ENCODE data around the gene AKAP13. TPM values are rescaled to one million over a fixed set of nuclear protein-coding genes. Genes with fewer than 3 reads are reported as not detected.

Gene AKAP13
- total and polyA plus RNA-seq, 2 of the 13 experiments (the other 11 are each of a cell fraction or from before 2014, with no cell fraction given) = 6.7 to 27.1 TPM

DNA sequence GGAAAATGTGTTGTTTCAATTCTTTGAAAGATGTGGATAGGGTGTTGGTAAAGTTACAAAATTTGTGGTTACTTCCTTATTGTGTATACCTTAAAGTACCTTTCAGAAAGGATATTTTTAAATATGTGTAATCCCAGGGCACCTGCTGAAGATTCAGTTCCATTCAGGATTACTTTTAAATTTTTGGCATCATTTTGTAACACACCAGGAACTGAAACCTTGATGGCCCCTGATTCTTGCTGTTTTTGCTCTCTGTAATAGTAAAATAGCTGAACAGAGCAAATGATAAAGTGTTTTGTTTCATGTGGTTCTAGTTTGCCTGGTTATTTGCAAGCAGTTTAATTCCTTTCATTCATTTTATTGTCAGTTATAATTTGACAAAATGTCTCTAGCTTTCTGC lies 253.5 kb downstream of the AKAP13 start:
- Histone ChIP-seq H3K4me2 (ENCODE audit: low read depth, low read length) (no peak overlapping the region), H3K79me2 (ENCODE audit: insufficient read depth, low read length) (no peaks in the 10 kb centered on the region), H3K4me1 (ENCODE audit: insufficient read depth, low read length) (peaks cover 5% of the 10 kb centered on the region), H3K4me3 (replicated peaks in 1 of 3; ENCODE audit: insufficient read depth in 1 of 3, low read depth in 2 of 3, low read length in 3 of 3) (no peak overlapping the region), H3K27ac (ENCODE audit: extremely low read length, insufficient read depth, low read length) (no peak overlapping the region), H3K9ac (ENCODE audit: insufficient read depth, low read depth, low read length) (no peak overlapping the region), H2AFZ (ENCODE audit: low read length) (no peak overlapping the region), H3K36me3 (replicated peaks in 1 of 2; ENCODE audit: control insufficient read depth in 1 of 2, insufficient read depth in 2 of 2, low read length in 2 of 2) (no peaks in the 10 kb centered on the region), H3K9me3 (ENCODE audit: low read length) (no peaks in the 10 kb centered on the region), H3K27me3 (ENCODE audit: control insufficient read depth in 1 of 2, insufficient read depth in 2 of 2, low read length in 2 of 2) (no peaks in the 10 kb centered on the region), H4K20me1 (ENCODE audit: insufficient read depth, low read length) (no peaks in the 10 kb centered on the region)
- no peak for DNase-seq (ENCODE audit: low spot score)
- no TSS peak for BruUV-seq (replicated peaks)
- POLR2A ChIA-PET = no interaction called here
- FAIRE-seq = no peak
- intact Hi-C loops (cut with micrococcal nuclease; ENCODE audit: unreplicated experiment) (no loop called here), in situ Hi-C loops (cut with HindIII; ENCODE audit: extremely low pct_ligation_motif_present, low pct_unique_long_range_greater_than_20kb) (no loop called here)
- TF ChIP-seq, protein P1, sequence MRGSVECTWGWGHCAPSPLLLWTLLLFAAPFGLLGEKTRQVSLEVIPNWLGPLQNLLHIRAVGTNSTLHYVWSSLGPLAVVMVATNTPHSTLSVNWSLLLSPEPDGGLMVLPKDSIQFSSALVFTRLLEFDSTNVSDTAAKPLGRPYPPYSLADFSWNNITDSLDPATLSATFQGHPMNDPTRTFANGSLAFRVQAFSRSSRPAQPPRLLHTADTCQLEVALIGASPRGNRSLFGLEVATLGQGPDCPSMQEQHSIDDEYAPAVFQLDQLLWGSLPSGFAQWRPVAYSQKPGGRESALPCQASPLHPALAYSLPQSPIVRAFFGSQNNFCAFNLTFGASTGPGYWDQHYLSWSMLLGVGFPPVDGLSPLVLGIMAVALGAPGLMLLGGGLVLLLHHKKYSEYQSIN (CRISPR knock-in tag; IDR thresholded peaks at IDR 0.05; ENCODE audit: borderline replicate concordance) = no peak
- TF ChIP-seq, protein P2, sequence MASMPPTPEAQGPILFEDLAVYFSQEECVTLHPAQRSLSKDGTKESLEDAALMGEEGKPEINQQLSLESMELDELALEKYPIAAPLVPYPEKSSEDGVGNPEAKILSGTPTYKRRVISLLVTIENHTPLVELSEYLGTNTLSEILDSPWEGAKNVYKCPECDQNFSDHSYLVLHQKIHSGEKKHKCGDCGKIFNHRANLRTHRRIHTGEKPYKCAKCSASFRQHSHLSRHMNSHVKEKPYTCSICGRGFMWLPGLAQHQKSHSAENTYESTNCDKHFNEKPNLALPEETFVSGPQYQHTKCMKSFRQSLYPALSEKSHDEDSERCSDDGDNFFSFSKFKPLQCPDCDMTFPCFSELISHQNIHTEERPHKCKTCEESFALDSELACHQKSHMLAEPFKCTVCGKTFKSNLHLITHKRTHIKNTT (CRISPR knock-in tag; IDR thresholded peaks at IDR 0.05) = no peak
- TF ChIP-seq ELF1 (CRISPR knock-in tag; IDR thresholded peaks at IDR 0.05) = no peak
- no peak for TF ChIP-seq ZNF121 (CRISPR knock-in tag; IDR thresholded peaks at IDR 0.05)
- TF ChIP-seq HCFC1 (IDR thresholded peaks at IDR 0.05; ENCODE audit: low read depth, low read length) = no peak
- no peak for TF ChIP-seq MIER3 (CRISPR knock-in tag; IDR thresholded peaks at IDR 0.05; ENCODE audit: borderline replicate concordance)
- no peak for TF ChIP-seq ZNF652 (CRISPR knock-in tag; IDR thresholded peaks at IDR 0.05; ENCODE audit: borderline replicate concordance, low read depth)
- TF ChIP-seq, protein P3, sequence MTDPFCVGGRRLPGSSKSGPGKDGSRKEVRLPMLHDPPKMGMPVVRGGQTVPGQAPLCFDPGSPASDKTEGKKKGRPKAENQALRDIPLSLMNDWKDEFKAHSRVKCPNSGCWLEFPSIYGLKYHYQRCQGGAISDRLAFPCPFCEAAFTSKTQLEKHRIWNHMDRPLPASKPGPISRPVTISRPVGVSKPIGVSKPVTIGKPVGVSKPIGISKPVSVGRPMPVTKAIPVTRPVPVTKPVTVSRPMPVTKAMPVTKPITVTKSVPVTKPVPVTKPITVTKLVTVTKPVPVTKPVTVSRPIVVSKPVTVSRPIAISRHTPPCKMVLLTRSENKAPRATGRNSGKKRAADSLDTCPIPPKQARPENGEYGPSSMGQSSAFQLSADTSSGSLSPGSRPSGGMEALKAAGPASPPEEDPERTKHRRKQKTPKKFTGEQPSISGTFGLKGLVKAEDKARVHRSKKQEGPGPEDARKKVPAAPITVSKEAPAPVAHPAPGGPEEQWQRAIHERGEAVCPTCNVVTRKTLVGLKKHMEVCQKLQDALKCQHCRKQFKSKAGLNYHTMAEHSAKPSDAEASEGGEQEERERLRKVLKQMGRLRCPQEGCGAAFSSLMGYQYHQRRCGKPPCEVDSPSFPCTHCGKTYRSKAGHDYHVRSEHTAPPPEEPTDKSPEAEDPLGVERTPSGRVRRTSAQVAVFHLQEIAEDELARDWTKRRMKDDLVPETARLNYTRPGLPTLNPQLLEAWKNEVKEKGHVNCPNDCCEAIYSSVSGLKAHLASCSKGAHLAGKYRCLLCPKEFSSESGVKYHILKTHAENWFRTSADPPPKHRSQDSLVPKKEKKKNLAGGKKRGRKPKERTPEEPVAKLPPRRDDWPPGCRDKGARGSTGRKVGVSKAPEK (CRISPR knock-in tag; IDR thresholded peaks at IDR 0.05; ENCODE audit: borderline replicate concordance) = no peak
- TF ChIP-seq PAWR (CRISPR knock-in tag; IDR thresholded peaks at IDR 0.05; ENCODE audit: borderline replicate concordance) = no peak
- no peak for TF ChIP-seq ZNF143 (CRISPR knock-in tag; IDR thresholded peaks at IDR 0.05)
- CTCF ChIA-PET (ENCODE audit: low intra/inter-chr PET ratio, low total read pairs) = no interaction called here
- ATAC-seq = no peak
